ENCODE measurements around the gene RASGRP4.
"Not testable (repeated sequence)": the region's sequence is repeated elsewhere in the genome, so short reads cannot be mapped to it uniquely, and the experiment has no call there.

RASGRP4 gene

DNA sequence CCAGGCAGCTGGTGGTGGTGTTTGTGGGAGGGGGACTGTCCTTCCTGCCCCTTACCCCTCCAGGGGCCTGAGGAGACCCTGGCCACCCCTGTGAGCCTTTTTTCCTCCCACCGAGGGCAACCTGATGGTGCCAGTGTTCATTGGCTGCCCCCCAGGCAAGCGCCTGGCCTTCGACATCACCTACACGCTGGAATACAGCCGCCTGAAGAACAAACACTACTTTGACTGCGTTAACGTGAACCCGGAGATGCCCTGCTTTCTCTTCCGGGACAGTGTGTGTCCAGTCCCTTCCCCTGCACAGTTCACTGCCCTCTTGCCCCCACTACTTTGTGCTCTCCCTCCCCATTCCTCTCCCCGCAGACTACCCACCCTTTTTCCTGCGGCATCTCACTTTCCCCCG is 59.0 kb downstream of the RASGRP4 start:
- no peak for DNase-seq

DNA sequence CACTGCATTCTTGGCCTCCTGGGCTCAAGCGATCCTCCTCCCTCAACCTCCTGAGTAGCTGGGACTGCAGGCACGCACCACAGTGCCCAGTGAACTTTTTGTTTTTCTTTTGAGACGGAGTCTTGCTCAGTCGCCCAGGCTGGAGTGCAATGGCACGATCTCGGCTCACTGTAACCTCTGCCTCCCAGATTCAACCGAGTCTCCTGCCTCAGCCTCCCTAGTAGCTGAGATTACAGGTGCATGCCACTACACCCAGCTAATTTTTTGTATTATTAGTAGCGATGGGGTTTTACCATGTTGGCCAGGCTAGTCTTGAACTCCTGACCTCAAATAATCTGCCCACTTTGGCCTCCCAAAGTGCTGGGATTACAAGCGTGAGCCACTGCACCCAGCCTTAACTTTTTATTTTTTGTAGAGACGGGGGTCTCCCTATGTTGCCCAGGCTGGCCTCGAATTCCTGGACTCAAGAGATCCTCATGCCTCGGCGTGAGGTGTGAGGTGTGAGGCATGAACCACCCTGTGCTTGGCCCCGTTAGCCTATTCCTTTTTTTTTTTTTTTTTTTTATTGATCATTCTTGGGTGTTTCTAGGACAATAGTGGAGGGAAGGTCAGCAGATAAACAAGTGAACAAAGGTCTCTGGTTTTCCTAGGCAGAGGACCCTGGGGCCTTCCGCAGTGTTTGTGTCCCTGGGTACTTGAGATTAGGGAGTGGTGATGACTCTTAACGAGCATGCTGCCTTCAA is 62.9 kb downstream of the RASGRP4 start:
- DNase-seq = not testable (repeated sequence)

DNA sequence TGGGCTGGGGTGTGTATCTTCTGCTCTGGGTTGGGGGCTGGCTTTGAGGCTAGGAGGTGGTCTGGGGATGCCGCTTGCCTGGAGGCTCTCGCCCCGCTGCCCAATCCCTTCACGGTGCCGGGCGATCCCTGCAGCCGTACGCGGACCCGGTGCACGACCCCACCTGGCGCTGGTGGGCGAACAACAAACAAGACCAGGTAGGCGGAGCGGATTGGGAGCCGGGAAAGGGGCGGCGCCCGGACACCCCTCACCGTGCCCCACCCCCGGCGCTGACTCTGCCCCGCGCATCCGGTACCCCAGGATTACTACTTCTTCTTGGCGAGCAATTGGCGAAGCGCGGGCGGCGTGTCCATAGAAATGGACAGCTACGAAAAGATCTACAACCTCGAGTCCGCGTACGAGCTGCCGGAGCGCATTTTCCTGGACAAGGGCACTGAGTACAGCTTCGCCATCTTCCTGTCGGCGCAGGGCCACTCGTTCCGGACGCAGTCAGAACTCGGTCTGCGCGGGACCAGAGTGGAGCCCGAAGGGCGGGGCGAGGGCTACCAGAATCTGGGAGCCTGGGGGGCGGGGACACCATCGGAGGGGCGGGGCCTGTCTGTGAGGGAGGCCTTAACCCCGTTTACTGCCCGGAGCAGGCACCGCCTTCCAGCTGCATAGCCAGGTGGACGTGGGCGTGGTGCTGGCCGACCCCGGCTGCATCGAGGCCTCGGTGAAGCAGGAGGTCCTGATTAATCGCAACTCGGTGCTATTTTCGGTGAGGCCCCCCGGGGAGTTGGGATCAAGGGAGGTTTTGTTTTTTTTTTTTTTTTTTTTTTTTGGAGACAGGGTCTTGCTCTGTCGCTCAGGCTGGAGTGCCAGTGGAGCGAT is 63.7 kb downstream of the RASGRP4 start:
- peak; percentile 37 for DNase-seq

DNA sequence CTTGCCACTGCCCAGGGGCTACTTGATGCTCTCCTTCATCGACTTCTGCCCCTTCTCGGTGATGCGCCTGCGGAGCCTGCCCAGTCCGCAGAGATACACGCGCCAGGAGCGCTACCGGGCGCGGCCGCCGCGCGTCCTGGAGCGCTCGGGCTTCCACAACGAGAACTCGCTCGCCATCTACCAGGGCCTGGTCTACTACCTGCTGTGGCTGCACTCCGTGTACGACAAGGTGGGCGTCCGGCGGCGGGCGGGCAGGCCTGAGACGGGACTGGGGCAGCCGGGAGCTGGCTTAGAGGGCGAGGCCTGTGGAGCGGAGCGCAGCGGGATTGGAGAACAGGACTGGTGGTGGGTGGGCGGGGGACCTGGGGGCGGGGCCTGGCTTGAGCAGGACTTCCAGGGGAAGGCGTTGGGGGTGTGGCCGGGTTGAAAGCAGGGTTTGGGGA is 64.4 kb downstream of the RASGRP4 start:
- peak; percentile 68 for DNase-seq

GRCh38 chr19:38360839-38361631 is 65.0 kb downstream of the RASGRP4 start:
- no peak for DNase-seq

DNA sequence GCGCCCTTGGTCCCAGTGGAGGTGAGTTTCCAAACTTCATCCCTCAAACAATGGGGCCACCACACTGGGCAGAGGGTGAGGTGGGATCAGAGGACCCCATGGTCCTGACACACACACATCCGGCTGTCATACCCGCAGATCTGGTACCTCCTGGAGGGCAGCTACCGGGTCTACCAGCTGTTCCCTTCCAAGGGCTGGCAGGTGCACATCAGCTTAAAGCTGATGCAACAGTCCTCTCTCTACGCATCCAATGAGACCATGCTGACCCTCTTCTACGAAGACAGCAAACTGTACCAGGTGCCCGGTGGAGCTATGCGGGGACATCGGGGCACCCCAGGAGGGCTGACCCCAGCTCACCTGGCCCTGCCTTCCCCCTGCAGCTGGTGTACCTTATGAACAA is 65.7 kb downstream of the RASGRP4 start:
- DNase-seq = no peak

DNA sequence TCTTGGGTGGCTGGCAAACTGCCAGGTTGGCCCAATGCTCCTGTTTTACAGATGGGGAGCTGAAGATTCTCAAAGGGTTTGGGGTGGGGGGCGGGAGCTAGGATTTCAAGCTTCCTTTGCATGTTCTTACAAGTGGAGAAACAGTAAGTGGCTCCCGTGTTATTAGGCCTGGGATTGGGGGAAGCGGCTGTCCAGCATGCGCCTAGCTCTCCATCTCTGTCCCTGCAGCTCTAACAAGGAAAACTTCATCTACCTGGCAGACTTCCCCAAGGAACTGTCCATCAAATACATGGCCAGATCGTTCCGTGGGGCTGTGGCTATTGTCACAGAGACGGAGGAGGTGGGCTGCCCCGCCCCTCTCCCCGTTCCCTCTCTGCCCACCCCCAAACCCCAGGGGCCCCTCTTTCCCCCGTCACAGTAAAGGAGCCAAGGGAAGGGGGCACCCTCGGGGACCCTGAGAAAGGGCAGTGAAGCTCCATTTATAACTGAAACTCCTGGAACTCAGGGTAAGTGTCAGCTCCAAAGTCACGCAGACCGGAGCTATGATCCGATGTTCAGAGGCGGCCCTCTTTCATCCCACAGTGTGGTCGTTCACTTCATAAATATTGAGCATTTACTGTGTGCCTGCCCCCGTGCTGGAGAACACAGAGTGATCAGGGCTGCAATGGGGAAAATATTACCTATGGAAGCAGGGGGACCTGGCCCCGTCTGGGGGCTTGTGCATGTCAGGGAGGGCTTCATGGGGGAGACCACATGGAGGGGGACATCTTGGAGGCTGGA is 66.6 kb downstream of the RASGRP4 start:
- no peak for DNase-seq
